K562 (cell line): ENCODE results near the gene GALT. TPM values are rescaled to one million over a fixed set of nuclear protein-coding genes. Genes with fewer than 3 reads are reported as not detected.

Experiments used
- CBFA2T3 ChIP-seq: fragments of 450-650 bp; IDR thresholded peaks from 2 replicates; pipeline ENCODE4 v1.6.1; 2017
- HMGN3 ChIP-seq: IDR thresholded peaks from 2 replicates; pipeline ENCODE4 v1.6.1; 2011; ENCODE audit warnings: borderline replicate concordance, low read depth, mild to moderate bottlenecking, mixed read lengths, low read length; ENCODE audit not compliant: insufficient read length; ENCODE audit errors: extremely low read depth
- HNRNPLL ChIP-seq: fragments of 200-400 bp; formaldehyde crosslinking; IDR thresholded peaks from 2 replicates; pipeline ENCODE4 v1.6.1; 2017; ENCODE audit warnings: low read length, low read depth, mild to moderate bottlenecking; ENCODE audit not compliant: poor library complexity, severe bottlenecking
- MAFF ChIP-seq: IDR thresholded peaks from 2 replicates; pipeline ENCODE4 v1.6.1; 2012; ENCODE audit warnings: low read length, improper control_type of control experiment
- NCOA6 ChIP-seq: fragments of 450-650 bp; IDR thresholded peaks from 2 replicates; pipeline ENCODE4 v1.6.1; 2017; ENCODE audit warnings: mild to moderate bottlenecking
- PURB ChIP-seq: sonication (generic); formaldehyde crosslinking; IDR thresholded peaks from 2 replicates; pipeline ENCODE4 v1.9.0; 2021; ENCODE audit warnings: low read depth, mild to moderate bottlenecking, missing genetic modification reagents
- SMAD2 ChIP-seq: fragments of 150-350 bp; IDR thresholded peaks from 2 replicates; pipeline ENCODE4 v1.6.1; 2014; ENCODE audit warnings: low read depth, mild to moderate bottlenecking, low read length
- ZNF197 ChIP-seq: fragments of 200-800 bp; sonication (Bioruptor generic); IDR thresholded peaks from 2 replicates; pipeline ENCODE4 v1.6.1; 2016; ENCODE audit warnings: low read depth, missing genetic modification characterization, missing compliant biosample characterization
- ZNF24 ChIP-seq: fragments of 450-650 bp; IDR thresholded peaks from 2 replicates; pipeline ENCODE4 v1.6.1; 2016
- polyA plus RNA-seq, 8 experiments: library from polyadenylated mRNA; depleted of rRNA in 4 of 8; stranded (reverse) in 5 of 8; unstranded in 3 of 8; fragments of >200 nt; fragmentation: Nextera tagmentation in 2 of 8; fragmentation: Illumina TruSeq in 1 of 8; extraction: Ambion mirVana in 2 of 8; extraction: Trizol in 1 of 8; gene quantifications; 2 replicates each; pipeline versions ENCODE4 v1.2.1 to v1.2.3, GENCODE V29; 2011 to 2014; ENCODE audit warnings: inconsistent platforms in 1 of 8, missing spikeins in 1 of 8
- total RNA-seq, 7 experiments: library from RNA; depleted of rRNA in 6 of 7; stranded (reverse); fragments of >200 nt in 6 of 7; fragmentation: Illumina TruSeq in 2 of 7; extraction: Trizol in 2 of 7; gene quantifications; 2 replicates each; pipeline versions ENCODE4 v1.2.1 to v1.2.3, GENCODE V29; 2011 to 2021; ENCODE audit warnings: low replicate concordance in 1 of 7
- TF ChIP-seq, protein P1 (sequence below): sonication (generic); formaldehyde crosslinking; IDR thresholded peaks from 2 replicates; pipeline ENCODE4 v1.4.0; 2020; ENCODE audit warnings: mild to moderate bottlenecking, missing genetic modification reagents
- TF ChIP-seq, protein P2 (sequence below), 2 experiments: IDR thresholded peaks; 2 replicates each; pipeline ENCODE4 v1.6.1; 2011; ENCODE audit warnings: borderline replicate concordance in 1 of 2, control low read depth in 1 of 2, low read depth in 1 of 2, low read length in 1 of 2, mild to moderate bottlenecking in 1 of 2, mixed read lengths in 1 of 2, moderate library complexity in 1 of 2; ENCODE audit not compliant: insufficient read depth in 1 of 2, insufficient read length in 1 of 2, poor library complexity in 1 of 2, severe bottlenecking in 1 of 2; ENCODE audit errors: extremely low read depth in 1 of 2
- TF ChIP-seq, protein P3 (sequence below): sonication (generic); formaldehyde crosslinking; IDR thresholded peaks from 2 replicates; pipeline ENCODE4 v1.8.0; 2022; ENCODE audit warnings: missing genetic modification reagents, mild to moderate bottlenecking, moderate library complexity, borderline replicate concordance
- TF ChIP-seq, protein P4 (sequence below), 2 experiments: IDR thresholded peaks in 1 of 2; conservative IDR thresholded peaks in 1 of 2; 2 replicates each; pipeline ENCODE4 v1.6.1; 2016; ENCODE audit warnings: low read depth in 2 of 2, mild to moderate bottlenecking in 1 of 2, missing compliant biosample characterization in 1 of 2, missing genetic modification characterization in 1 of 2, moderate library complexity in 1 of 2
- TF ChIP-seq, protein P5 (sequence below): fragments of 250-450 bp; sonication (Bioruptor Pico); IDR thresholded peaks from 2 replicates; pipeline ENCODE4 v1.4.0; 2020; ENCODE audit warnings: mild to moderate bottlenecking
- TF ChIP-seq, protein P6 (sequence below): fragments of 450-650 bp; formaldehyde crosslinking; IDR thresholded peaks from 2 replicates; pipeline ENCODE4 v1.4.0; 2022; ENCODE audit warnings: mild to moderate bottlenecking, moderate library complexity

The GALT gene
- total and polyA plus RNA-seq, 9 of the 15 experiments (the other 6 are each of a cell fraction or from before 2014, with no cell fraction given) = 7.3 to 29.2 (median 15.6) TPM

DNA sequence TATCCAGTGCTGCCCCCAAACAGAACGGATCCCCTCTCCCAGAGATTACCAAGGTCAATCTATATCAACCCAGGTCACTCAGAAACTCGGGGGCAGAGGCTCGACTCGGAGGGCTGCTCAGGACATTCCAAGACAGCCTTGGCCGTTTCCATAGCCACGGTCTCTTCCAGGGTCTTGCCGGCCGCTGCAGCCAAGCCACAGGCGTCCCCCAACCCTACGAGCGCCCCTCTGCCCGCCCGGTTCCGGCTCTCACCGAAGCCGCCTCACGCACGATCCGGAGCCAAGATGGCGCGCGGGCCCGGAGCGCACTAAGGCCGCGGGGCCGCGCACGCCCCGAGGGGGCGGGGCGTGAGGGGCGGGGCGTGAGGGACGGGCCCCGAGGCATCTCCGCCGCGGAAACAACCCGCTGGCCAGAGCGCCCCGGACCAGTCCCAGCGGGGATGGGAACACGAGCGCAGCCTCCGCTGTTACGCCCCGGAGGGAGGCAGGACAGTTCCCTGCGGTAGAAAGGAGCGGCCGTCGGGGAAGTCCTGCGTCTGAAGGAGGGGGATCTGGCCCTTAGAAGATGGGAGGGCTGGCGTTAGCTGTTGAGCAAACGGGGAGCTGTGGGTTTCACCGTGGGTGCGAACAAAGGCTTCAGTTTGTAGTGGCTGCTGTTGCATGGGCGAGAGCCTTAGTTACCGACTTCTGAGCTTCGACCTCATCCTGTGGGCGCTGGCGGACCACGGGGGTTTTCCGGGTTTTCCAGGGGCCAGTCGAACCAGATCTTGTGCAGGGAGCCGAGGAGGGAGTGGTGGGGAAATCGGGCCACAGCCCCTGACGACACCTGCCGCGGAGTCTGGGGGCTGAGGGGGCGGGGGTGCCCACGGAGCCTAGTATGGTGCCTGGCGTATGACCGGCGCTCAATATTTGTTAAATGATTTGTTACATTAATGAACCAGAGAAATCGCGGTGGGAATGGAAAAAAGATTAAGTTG is 34.4 kb upstream of the GALT start, which contains the start of gene RPP25L (continued):
- TF ChIP-seq HNRNPLL = no peak
- no peak for TF ChIP-seq PURB (CRISPR knock-in tag)
- no peak for TF ChIP-seq ZNF24
- TF ChIP-seq, protein P1, sequence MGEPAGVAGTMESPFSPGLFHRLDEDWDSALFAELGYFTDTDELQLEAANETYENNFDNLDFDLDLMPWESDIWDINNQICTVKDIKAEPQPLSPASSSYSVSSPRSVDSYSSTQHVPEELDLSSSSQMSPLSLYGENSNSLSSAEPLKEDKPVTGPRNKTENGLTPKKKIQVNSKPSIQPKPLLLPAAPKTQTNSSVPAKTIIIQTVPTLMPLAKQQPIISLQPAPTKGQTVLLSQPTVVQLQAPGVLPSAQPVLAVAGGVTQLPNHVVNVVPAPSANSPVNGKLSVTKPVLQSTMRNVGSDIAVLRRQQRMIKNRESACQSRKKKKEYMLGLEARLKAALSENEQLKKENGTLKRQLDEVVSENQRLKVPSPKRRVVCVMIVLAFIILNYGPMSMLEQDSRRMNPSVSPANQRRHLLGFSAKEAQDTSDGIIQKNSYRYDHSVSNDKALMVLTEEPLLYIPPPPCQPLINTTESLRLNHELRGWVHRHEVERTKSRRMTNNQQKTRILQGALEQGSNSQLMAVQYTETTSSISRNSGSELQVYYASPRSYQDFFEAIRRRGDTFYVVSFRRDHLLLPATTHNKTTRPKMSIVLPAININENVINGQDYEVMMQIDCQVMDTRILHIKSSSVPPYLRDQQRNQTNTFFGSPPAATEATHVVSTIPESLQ = 0 out of 2 replicates have a peak, but pooled peaks have one; percentile 10
- TF ChIP-seq, protein P2, sequence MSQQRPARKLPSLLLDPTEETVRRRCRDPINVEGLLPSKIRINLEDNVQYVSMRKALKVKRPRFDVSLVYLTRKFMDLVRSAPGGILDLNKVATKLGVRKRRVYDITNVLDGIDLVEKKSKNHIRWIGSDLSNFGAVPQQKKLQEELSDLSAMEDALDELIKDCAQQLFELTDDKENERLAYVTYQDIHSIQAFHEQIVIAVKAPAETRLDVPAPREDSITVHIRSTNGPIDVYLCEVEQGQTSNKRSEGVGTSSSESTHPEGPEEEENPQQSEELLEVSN (IDR thresholded peaks at IDR 0.05; ENCODE audit: borderline replicate concordance in 1 of 2, extremely low read depth in 1 of 2, insufficient read depth in 1 of 2, insufficient read length in 1 of 2, low read depth in 1 of 2, low read length in 1 of 2, poor library complexity in 1 of 2, severe bottlenecking in 1 of 2) = peak in 1 of 2 experiments; percentile 55
- TF ChIP-seq MAFF = no peak
- TF ChIP-seq NCOA6 = no peak
- no peak for TF ChIP-seq HMGN3
- TF ChIP-seq, protein P3, sequence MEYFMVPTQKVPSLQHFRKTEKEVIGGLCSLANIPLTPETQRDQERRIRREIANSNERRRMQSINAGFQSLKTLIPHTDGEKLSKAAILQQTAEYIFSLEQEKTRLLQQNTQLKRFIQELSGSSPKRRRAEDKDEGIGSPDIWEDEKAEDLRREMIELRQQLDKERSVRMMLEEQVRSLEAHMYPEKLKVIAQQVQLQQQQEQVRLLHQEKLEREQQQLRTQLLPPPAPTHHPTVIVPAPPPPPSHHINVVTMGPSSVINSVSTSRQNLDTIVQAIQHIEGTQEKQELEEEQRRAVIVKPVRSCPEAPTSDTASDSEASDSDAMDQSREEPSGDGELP = peak; percentile 18; the same call in 1 of the 2 replicates
- TF ChIP-seq SMAD2 = no peak
- TF ChIP-seq CBFA2T3 = no peak
- TF ChIP-seq, protein P4, sequence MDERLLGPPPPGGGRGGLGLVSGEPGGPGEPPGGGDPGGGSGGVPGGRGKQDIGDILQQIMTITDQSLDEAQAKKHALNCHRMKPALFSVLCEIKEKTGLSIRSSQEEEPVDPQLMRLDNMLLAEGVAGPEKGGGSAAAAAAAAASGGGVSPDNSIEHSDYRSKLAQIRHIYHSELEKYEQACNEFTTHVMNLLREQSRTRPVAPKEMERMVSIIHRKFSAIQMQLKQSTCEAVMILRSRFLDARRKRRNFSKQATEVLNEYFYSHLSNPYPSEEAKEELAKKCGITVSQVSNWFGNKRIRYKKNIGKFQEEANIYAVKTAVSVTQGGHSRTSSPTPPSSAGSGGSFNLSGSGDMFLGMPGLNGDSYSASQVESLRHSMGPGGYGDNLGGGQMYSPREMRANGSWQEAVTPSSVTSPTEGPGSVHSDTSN (CRISPR knock-in tag; IDR thresholded peaks at IDR 0.05; ENCODE audit: low read depth) = 0 out of 2 replicates have a peak, but pooled peaks have one; percentile 10
- TF ChIP-seq, protein P4 (tag; conservative IDR thresholded peaks at IDR 0.05; ENCODE audit: low read depth) = no peak
- TF ChIP-seq, protein P5, sequence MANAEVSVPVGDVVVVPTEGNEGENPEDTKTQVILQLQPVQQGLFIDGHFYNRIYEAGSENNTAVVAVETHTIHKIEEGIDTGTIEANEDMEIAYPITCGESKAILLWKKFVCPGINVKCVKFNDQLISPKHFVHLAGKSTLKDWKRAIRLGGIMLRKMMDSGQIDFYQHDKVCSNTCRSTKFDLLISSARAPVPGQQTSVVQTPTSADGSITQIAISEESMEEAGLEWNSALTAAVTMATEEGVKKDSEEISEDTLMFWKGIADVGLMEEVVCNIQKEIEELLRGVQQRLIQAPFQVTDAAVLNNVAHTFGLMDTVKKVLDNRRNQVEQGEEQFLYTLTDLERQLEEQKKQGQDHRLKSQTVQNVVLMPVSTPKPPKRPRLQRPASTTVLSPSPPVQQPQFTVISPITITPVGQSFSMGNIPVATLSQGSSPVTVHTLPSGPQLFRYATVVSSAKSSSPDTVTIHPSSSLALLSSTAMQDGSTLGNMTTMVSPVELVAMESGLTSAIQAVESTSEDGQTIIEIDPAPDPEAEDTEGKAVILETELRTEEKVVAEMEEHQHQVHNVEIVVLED (CRISPR knock-in tag) = peak; percentile 64
- TF ChIP-seq, protein P6, sequence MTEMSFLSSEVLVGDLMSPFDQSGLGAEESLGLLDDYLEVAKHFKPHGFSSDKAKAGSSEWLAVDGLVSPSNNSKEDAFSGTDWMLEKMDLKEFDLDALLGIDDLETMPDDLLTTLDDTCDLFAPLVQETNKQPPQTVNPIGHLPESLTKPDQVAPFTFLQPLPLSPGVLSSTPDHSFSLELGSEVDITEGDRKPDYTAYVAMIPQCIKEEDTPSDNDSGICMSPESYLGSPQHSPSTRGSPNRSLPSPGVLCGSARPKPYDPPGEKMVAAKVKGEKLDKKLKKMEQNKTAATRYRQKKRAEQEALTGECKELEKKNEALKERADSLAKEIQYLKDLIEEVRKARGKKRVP (CRISPR knock-in tag) = no peak
- no peak for TF ChIP-seq ZNF197 (CRISPR knock-in tag)
